Measurements from ENCODE around the gene SERBP1.
"Not testable (repeated sequence)": the region's sequence is repeated elsewhere in the genome, so short reads cannot be mapped to it uniquely, and the experiment has no call there.

The SERBP1 gene

GRCh38 chr1:67404212-67404620 is 26.0 kb downstream of the SERBP1 start:
- no peak for DNase-seq

- no peak for DNase-seq
Measured at GRCh38 chr1:67401443-67401842, 28.8 kb downstream of the SERBP1 start.

- not testable (repeated sequence) for DNase-seq
Measured at GRCh38 chr1:67400029-67400786, 30.0 kb downstream of the SERBP1 start.

GRCh38 chr1:67399199-67399993 is 30.8 kb downstream of the SERBP1 start:
- DNase-seq, result no peak

GRCh38 chr1:67394548-67394947 is 35.7 kb downstream of the SERBP1 start:
- no peak for DNase-seq

GRCh38 chr1:67393737-67394136 is 36.5 kb downstream of the SERBP1 start:
- DNase-seq, result no peak

- DNase-seq, result no peak
Measured at GRCh38 chr1:67393240-67393639, 37.0 kb downstream of the SERBP1 start.

- no peak for DNase-seq
Measured at GRCh38 chr1:67390041-67390887, 39.9 kb downstream of the SERBP1 start.

GRCh38 chr1:67383999-67384638 is 46.1 kb downstream of the SERBP1 start:
- no peak for DNase-seq

GRCh38 chr1:67382292-67382691 is 47.9 kb downstream of the SERBP1 start:
- no peak for DNase-seq

GRCh38 chr1:67381154-67381553 is 49.0 kb downstream of the SERBP1 start:
- no peak for DNase-seq

- no peak for DNase-seq
Measured at GRCh38 chr1:67377253-67377652, 52.9 kb downstream of the SERBP1 start.

- no peak for DNase-seq
Measured at GRCh38 chr1:67376381-67376780, 53.8 kb downstream of the SERBP1 start.

GRCh38 chr1:67372898-67373297 is 57.3 kb downstream of the SERBP1 start:
- DNase-seq, result no peak

GRCh38 chr1:67372136-67372535 is 58.1 kb downstream of the SERBP1 start:
- DNase-seq, result no peak

- no peak for DNase-seq
Measured at GRCh38 chr1:67371681-67372080, 58.5 kb downstream of the SERBP1 start.

- no peak for DNase-seq
Measured at GRCh38 chr1:67371043-67371442, 59.2 kb downstream of the SERBP1 start.

- no peak for DNase-seq
Measured at GRCh38 chr1:67368046-67368514, 62.1 kb downstream of the SERBP1 start.

- DNase-seq, result no peak
Measured at GRCh38 chr1:67367370-67368045, 62.7 kb downstream of the SERBP1 start.

GRCh38 chr1:67361641-67362040 is 68.6 kb downstream of the SERBP1 start:
- no peak for DNase-seq

GRCh38 chr1:67359592-67359991 is 70.6 kb downstream of the SERBP1 start:
- no peak for DNase-seq
